MCF 10A (cell line): ENCODE results near the gene PAX4. TPM values are rescaled to one million over a fixed set of nuclear protein-coding genes. Genes with fewer than 3 reads are reported as not detected.
"Not testable (repeated sequence)": the region's sequence is repeated elsewhere in the genome, so short reads cannot be mapped to it uniquely, and the experiment has no call there.

Experiments used
- BruUV-seq: library from RNA; stranded (reverse); fragments of 400-500 nt; replicated peaks from 2 replicates; lab custom pipeline; 2021; lab: Mats Ljungman, UMichigan
- CTCF ChIA-PET: fragments of 300-600 bp; sonication (Branson Sonifier 250); formaldehyde crosslinking; extraction: SDS; loops from one replicate; lab custom pipeline; 2021; ENCODE audit warnings: antibody characterized with exemption, inconsistent platforms; lab: Yijun Ruan, JAX
- POLR2A ChIA-PET: fragments of 300-600, 350-650 bp; sonication (Branson Sonifier 250); formaldehyde crosslinking; extraction: SDS; loops from one replicate; lab custom pipeline; 2020; ENCODE audit warnings: antibody characterized with exemption, inconsistent platforms; lab: Yijun Ruan, JAX
- DNase-seq: peaks from one replicate; pipeline ENCODE4 v3.0.0-alpha.2; 2018; ENCODE audit not compliant: unreplicated experiment
- H3K27ac Mint-ChIP-seq: one replicate; pipeline ENCODE4 v1.8.0; 2022; ENCODE audit warnings: mild to moderate bottlenecking, low read depth, mixed read lengths; ENCODE audit not compliant: unreplicated experiment
- H3K27me3 Mint-ChIP-seq: one replicate; pipeline ENCODE4 v1.8.0; 2022; ENCODE audit warnings: mixed read lengths; ENCODE audit not compliant: insufficient read depth, unreplicated experiment
- H3K36me3 Mint-ChIP-seq: one replicate; pipeline ENCODE4 v1.8.0; 2022; ENCODE audit warnings: mild to moderate bottlenecking, moderate library complexity, mixed read lengths; ENCODE audit not compliant: insufficient read depth, unreplicated experiment
- H3K4me1 Mint-ChIP-seq: one replicate; pipeline ENCODE4 v1.8.0; 2022; ENCODE audit warnings: mixed read lengths; ENCODE audit not compliant: insufficient read depth, unreplicated experiment
- H3K4me3 Mint-ChIP-seq: one replicate; pipeline ENCODE4 v1.8.0; 2022; ENCODE audit warnings: mild to moderate bottlenecking, moderate library complexity, mixed read lengths; ENCODE audit not compliant: unreplicated experiment
- H3K9me3 Mint-ChIP-seq: one replicate; pipeline ENCODE4 v1.8.0; 2022; ENCODE audit warnings: mixed read lengths; ENCODE audit not compliant: unreplicated experiment
- CTCF ChIP-seq: fragments of 200-600 bp; IDR thresholded peaks from one replicate; pipeline ENCODE4 v1.8.0; 2022; ENCODE audit warnings: antibody characterized with exemption, mild to moderate bottlenecking; ENCODE audit not compliant: unreplicated experiment
- intact Hi-C: fragments of 100-400 bp; cut with micrococcal nuclease; formaldehyde crosslinking; loops from 2 replicates; pipeline ENCODE4 v1.14.1; 2022
- total RNA-seq: library from RNA; stranded (reverse); gene quantifications from 2 replicates; pipeline ENCODE4 v1.2.3, GENCODE V29; 2022

PAX4 gene
- total RNA-seq, 1 experiment from 2014 or later = not detected

GRCh38 chr7:127571741-127572505 is 46.0 kb downstream of the PAX4 start:
- POLR2A ChIA-PET = no interaction called here
- H3K36me3 Mint-ChIP-seq = no peaks in the 10 kb centered on the region
- H3K9me3 Mint-ChIP-seq = no peaks in the 10 kb centered on the region
- BruUV-seq = no TSS peak
- no peak overlapping the region for H3K27ac Mint-ChIP-seq
- no peaks in the 10 kb centered on the region for H3K4me1 Mint-ChIP-seq
- no peaks in the 10 kb centered on the region for H3K27me3 Mint-ChIP-seq
- DNase-seq = no peak
- intact Hi-C loops = no loop called here
- TF ChIP-seq CTCF = no peak
- CTCF ChIA-PET = no interaction called here
- no peak overlapping the region for H3K4me3 Mint-ChIP-seq

- H3K27me3 Mint-ChIP-seq, H3K27ac Mint-ChIP-seq, H3K36me3 Mint-ChIP-seq, H3K4me1 Mint-ChIP-seq, DNase-seq, intact Hi-C loops, CTCF ChIA-PET, H3K4me3 Mint-ChIP-seq, BruUV-seq, POLR2A ChIA-PET: not testable (repeated sequence)
- peaks cover 20% of the 10 kb centered on the region for H3K9me3 Mint-ChIP-seq
Measured at GRCh38 chr7:127568034-127568433, 49.9 kb downstream of the PAX4 start.

GRCh38 chr7:127566242-127566641 is 51.7 kb downstream of the PAX4 start:
- Mint-ChIP-seq H3K4me3 (no peak overlapping the region), H3K27me3 (no peaks in the 10 kb centered on the region), H3K36me3 (no peaks in the 10 kb centered on the region), H3K27ac (no peak overlapping the region), H3K4me1 (no peaks in the 10 kb centered on the region), H3K9me3 (peaks cover 24% of the 10 kb centered on the region)
- BruUV-seq = no TSS peak
- ChIA-PET POLR2A (no interaction called here), CTCF (no interaction called here)
- intact Hi-C loops = no loop called here
- no peak for DNase-seq
- TF ChIP-seq CTCF = no peak

Other genes with a start within 250 kb of the PAX4 start
- 51.7 and 55.1 TPM in 2 replicates for gene ZNF800, start 225.4 kb downstream of the PAX4 start, total RNA-seq
- gene GCC1, start 32.5 kb downstream of the PAX4 start, total RNA-seq = 27.7 and 30.2 TPM in 2 replicates
- gene ARF5, start 29.7 kb downstream of the PAX4 start, total RNA-seq = 109 and 133 TPM in 2 replicates
- 0.71 TPM in 1 of 2 replicates, not detected in the other for gene FSCN3, start 24.4 kb downstream of the PAX4 start, total RNA-seq
- gene SND1, start 34.1 kb upstream of the PAX4 start, total RNA-seq = 291 and 297 TPM in 2 replicates